ENCODE data around the gene SACM1L. TPM values are rescaled to one million over a fixed set of nuclear protein-coding genes. Genes with fewer than 3 reads are reported as not detected.

SACM1L gene
- total and polyA plus RNA-seq, 2 donors (not counting 3 experiments of a cell fraction or from before 2014, with no cell fraction given): 11.9 to 39.9 TPM

GRCh38 chr3:45787551-45787950 is 98.4 kb downstream of the SACM1L start:
- dilution Hi-C loops (cut with MboI; ENCODE audit: extremely low pct_ligation_motif_present, low sequenced_read_pairs): no loop called here
- DNase-seq (ENCODE audit: low read depth, low spot score) (no peak), FAIRE-seq (no peak)
- Histone ChIP-seq H3K27ac (ENCODE audit: insufficient read depth, low read depth, low read length) (no peak overlapping the region), H3K9me3 (replicated peaks; ENCODE audit: control insufficient read depth, insufficient read depth, low read length) (no peaks in the 10 kb centered on the region), H4K20me1 (replicated peaks; ENCODE audit: control insufficient read depth, extremely low read depth, insufficient read depth, low read length) (no peaks in the 10 kb centered on the region), H3K9ac (replicated peaks; ENCODE audit: extremely low read depth, insufficient read depth, low read length) (no peak overlapping the region), H3K4me2 (ENCODE audit: insufficient read depth, low read length) (no peak overlapping the region), H3K4me3 (replicated peaks in 1 of 3; ENCODE audit: insufficient read depth in 1 of 3, low read depth in 1 of 3, low read length in 3 of 3) (no peak overlapping the region), H3K4me1 (ENCODE audit: control insufficient read depth, extremely low read depth, insufficient read depth, low read length) (no peaks in the 10 kb centered on the region), H2AFZ (ENCODE audit: low read depth, low read length) (no peak overlapping the region), H3K79me2 (ENCODE audit: control insufficient read depth, insufficient read depth, low read length) (no peaks in the 10 kb centered on the region), H3K36me3 (ENCODE audit: control insufficient read depth in 2 of 2, extremely low read depth in 1 of 2, insufficient read depth in 2 of 2, low read length in 2 of 2) (no peaks in the 10 kb centered on the region), H3K27me3 (ENCODE audit: control insufficient read depth in 2 of 2, insufficient read depth in 2 of 2, low read length in 2 of 2) (peaks cover 4 to 25% of the 10 kb centered on the region in 2 experiments), H3K9me1 (replicated peaks; ENCODE audit: control insufficient read depth, extremely low read depth, insufficient read depth, low read length) (no peaks in the 10 kb centered on the region)
- no peak for TF ChIP-seq EZH2 (IDR thresholded peaks at IDR 0.05; ENCODE audit: borderline replicate concordance, low read depth, low read length, severe bottlenecking)
- TF ChIP-seq GATA2 (IDR thresholded peaks at IDR 0.05; ENCODE audit: insufficient read depth, insufficient read length, low read depth, low read length): no peak
- no peak for TF ChIP-seq POLR2A (IDR thresholded peaks at IDR 0.05; ENCODE audit: low read depth, low read length)
- TF ChIP-seq JUN (IDR thresholded peaks at IDR 0.05; ENCODE audit: borderline replicate concordance, insufficient read depth, insufficient read length, low read depth): no peak
- no peak for TF ChIP-seq MAX (IDR thresholded peaks at IDR 0.05; ENCODE audit: insufficient read depth, insufficient read length)
- no peak for TF ChIP-seq MYC (IDR thresholded peaks at IDR 0.05; ENCODE audit: low read depth, low read length)
- TF ChIP-seq CTCF (IDR thresholded peaks at IDR 0.05; ENCODE audit: extremely low read depth in 1 of 2, insufficient read depth in 1 of 2, low read depth in 1 of 2, low read length in 2 of 2): no peak
- no peak for TF ChIP-seq POLR2AphosphoS5 (IDR thresholded peaks at IDR 0.05; ENCODE audit: insufficient read depth, low read depth, low read length)
- POLR2A ChIA-PET: no interaction called here
- no TSS peak for BruUV-seq (replicated peaks)
- CTCF ChIA-PET: interaction anchor here (0.7 kb wide), 1 partner anchor 11 kb away, joined by 3 read pairs; no protein-coding TSS in a partner anchor
- intact Hi-C loops (cut with micrococcal nuclease): no loop called here

All from endothelial cell of umbilical vein (primary cell).